Osteocyte (in vitro differentiated cells): ENCODE measurements around the gene LRFN2. TPM values are rescaled to one million over a fixed set of nuclear protein-coding genes. Genes with fewer than 3 reads are reported as not detected.

Experiments used
- DNase-seq: peaks from one replicate; pipeline ENCODE4 v3.0.0; 2021; ENCODE audit warnings: mixed read lengths; ENCODE audit not compliant: unreplicated experiment; ENCODE audit errors: extremely low spot score
- H3K27ac Mint-ChIP-seq: one replicate; pipeline ENCODE4 v1.8.0; 2021; ENCODE audit warnings: mild to moderate bottlenecking, mixed read lengths; ENCODE audit not compliant: unreplicated experiment
- H3K27me3 Mint-ChIP-seq: one replicate; pipeline ENCODE4 v1.8.0; 2021; ENCODE audit warnings: mixed read lengths; ENCODE audit not compliant: unreplicated experiment
- H3K36me3 Mint-ChIP-seq: one replicate; pipeline ENCODE4 v1.8.0; 2021; ENCODE audit warnings: mixed read lengths; ENCODE audit not compliant: unreplicated experiment
- H3K4me1 Mint-ChIP-seq: one replicate; pipeline ENCODE4 v1.8.0; 2021; ENCODE audit warnings: mixed read lengths; ENCODE audit not compliant: unreplicated experiment
- H3K4me3 Mint-ChIP-seq: one replicate; pipeline ENCODE4 v1.8.0; 2021; ENCODE audit warnings: mild to moderate bottlenecking, moderate library complexity, mixed read lengths; ENCODE audit not compliant: unreplicated experiment
- H3K9me3 Mint-ChIP-seq: one replicate; pipeline ENCODE4 v1.8.0; 2021; ENCODE audit warnings: mixed read lengths; ENCODE audit not compliant: unreplicated experiment
- total RNA-seq: library from RNA; stranded (reverse); gene quantifications from 2 replicates; pipeline ENCODE4 v1.2.1, GENCODE V29; 2021
- TF ChIP-seq, protein P1 (sequence below): fragments of 200-600 bp; sonication (generic); IDR thresholded peaks from 2 replicates; pipeline ENCODE4 v1.5.0; 2021; ENCODE audit warnings: antibody characterized with exemption, mild to moderate bottlenecking, moderate library complexity

LRFN2 gene
- total RNA-seq, 1 donor from 2014 or later, result not detected

DNA sequence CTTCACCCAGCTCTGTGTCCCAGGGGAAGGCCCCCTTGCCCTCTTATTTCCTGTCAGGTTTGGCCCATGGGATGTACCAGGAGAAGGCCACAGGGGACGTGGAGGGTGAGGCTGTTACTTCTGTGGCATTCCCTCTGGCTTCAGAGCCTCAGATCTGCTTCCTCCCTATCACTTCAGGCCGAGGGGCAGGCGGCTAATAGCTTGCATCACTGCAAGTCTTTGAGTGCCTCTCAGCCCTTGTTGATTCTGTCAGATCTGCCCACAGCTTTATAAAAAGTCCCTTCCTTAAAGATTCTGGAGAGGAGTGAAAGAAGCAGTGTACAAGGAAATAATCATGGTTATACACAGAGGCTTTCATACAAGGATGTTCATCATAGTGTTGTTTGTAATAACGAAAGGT lies 86.9 kb downstream of the LRFN2 start:
- Mint-ChIP-seq H3K4me3 (no peak overlapping the region), H3K27me3 (peaks cover 12% of the 10 kb centered on the region), H3K9me3 (no peaks in the 10 kb centered on the region), H3K4me1 (no peaks in the 10 kb centered on the region), H3K36me3 (no peaks in the 10 kb centered on the region), H3K27ac (no peak overlapping the region)
- no peak for DNase-seq
- TF ChIP-seq, protein P1, sequence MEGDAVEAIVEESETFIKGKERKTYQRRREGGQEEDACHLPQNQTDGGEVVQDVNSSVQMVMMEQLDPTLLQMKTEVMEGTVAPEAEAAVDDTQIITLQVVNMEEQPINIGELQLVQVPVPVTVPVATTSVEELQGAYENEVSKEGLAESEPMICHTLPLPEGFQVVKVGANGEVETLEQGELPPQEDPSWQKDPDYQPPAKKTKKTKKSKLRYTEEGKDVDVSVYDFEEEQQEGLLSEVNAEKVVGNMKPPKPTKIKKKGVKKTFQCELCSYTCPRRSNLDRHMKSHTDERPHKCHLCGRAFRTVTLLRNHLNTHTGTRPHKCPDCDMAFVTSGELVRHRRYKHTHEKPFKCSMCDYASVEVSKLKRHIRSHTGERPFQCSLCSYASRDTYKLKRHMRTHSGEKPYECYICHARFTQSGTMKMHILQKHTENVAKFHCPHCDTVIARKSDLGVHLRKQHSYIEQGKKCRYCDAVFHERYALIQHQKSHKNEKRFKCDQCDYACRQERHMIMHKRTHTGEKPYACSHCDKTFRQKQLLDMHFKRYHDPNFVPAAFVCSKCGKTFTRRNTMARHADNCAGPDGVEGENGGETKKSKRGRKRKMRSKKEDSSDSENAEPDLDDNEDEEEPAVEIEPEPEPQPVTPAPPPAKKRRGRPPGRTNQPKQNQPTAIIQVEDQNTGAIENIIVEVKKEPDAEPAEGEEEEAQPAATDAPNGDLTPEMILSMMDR, result no peak

DNA sequence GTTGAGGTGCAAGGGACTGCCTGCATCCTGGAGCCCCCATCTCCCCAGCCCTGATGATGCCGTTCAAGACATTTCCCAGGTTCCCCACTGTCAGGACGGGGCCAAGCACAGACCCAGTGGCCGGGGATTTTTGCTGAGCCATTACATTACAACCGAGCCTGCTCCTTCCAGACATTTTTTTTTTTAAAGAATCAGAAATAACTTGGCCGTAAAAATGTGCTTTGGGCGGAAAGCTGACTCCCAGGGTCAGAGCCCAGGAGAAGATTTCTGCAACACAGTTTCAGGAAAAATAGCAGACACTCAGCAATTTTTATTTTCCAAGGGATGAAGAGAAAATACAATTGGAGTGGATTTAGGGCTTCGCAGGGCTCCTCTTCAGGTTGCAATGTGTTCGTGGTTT lies 87.9 kb downstream of the LRFN2 start:
- H3K9me3 Mint-ChIP-seq, result no peaks in the 10 kb centered on the region
- H3K27me3 Mint-ChIP-seq, result peaks cover 12% of the 10 kb centered on the region
- no peak overlapping the region for H3K4me3 Mint-ChIP-seq
- H3K36me3 Mint-ChIP-seq, result no peaks in the 10 kb centered on the region
- TF ChIP-seq, protein P1, result no peak
- no peak overlapping the region for H3K27ac Mint-ChIP-seq
- DNase-seq, result no peak
- no peaks in the 10 kb centered on the region for H3K4me1 Mint-ChIP-seq

DNA sequence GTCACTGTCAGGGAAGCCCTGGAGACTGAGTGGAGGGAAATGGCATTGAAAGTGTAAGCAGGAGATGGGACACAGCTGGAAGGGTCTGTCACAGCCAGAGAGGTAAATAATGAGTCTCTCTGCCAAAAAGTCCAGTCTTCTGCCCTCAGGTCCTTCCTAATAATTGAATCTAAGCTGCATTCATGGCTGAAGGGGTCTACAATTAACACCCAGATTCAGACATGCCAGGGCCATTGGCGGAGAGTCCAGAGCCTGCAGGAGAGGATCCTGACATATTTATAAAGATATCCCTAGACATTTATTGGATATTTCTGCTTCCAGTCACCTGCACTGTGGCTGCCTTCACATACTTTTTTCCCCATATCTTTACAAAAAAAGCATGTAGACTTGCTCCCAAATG lies 89.0 kb downstream of the LRFN2 start:
- Mint-ChIP-seq H3K36me3 (no peaks in the 10 kb centered on the region), H3K4me1 (no peaks in the 10 kb centered on the region), H3K9me3 (no peaks in the 10 kb centered on the region), H3K27ac (no peak overlapping the region), H3K27me3 (peaks cover 10% of the 10 kb centered on the region), H3K4me3 (no peak overlapping the region)
- TF ChIP-seq, protein P1, result no peak
- no peak for DNase-seq

GRCh38 chr6:40492187-40492586 lies 95.0 kb downstream of the LRFN2 start:
- H3K27ac Mint-ChIP-seq, result no peak overlapping the region
- H3K9me3 Mint-ChIP-seq, result no peaks in the 10 kb centered on the region
- TF ChIP-seq, protein P1, result no peak
- no peak for DNase-seq
- H3K27me3 Mint-ChIP-seq, result no peaks in the 10 kb centered on the region
- H3K4me1 Mint-ChIP-seq, result no peaks in the 10 kb centered on the region
- H3K4me3 Mint-ChIP-seq, result no peak overlapping the region
- no peaks in the 10 kb centered on the region for H3K36me3 Mint-ChIP-seq

- peaks cover 5% of the 10 kb centered on the region for H3K27me3 Mint-ChIP-seq
- no peaks in the 10 kb centered on the region for H3K9me3 Mint-ChIP-seq
- H3K4me3 Mint-ChIP-seq, result no peak overlapping the region
- no peak for DNase-seq
- no peak overlapping the region for H3K27ac Mint-ChIP-seq
- TF ChIP-seq, protein P1, result no peak
- no peaks in the 10 kb centered on the region for H3K4me1 Mint-ChIP-seq
- H3K36me3 Mint-ChIP-seq, result no peaks in the 10 kb centered on the region
Measured at GRCh38 chr6:40490508-40490907, 96.7 kb downstream of the LRFN2 start.
